Sciatic nerve (tissue), 2 donors: ENCODE data around the gene DEGS1. TPM values are rescaled to one million over a fixed set of nuclear protein-coding genes. Genes with fewer than 3 reads are reported as not detected.
"Not testable (repeated sequence)": the region's sequence is repeated elsewhere in the genome, so short reads cannot be mapped to it uniquely, and the experiment has no call there.

Experiments used
- ATAC-seq: fragments of 200-7000 bp; cut with Tn5 transposase; one replicate; pipeline ENCODE4 v1.9.1; 2020; ENCODE audit warnings: mild to moderate bottlenecking, moderate library complexity
- DNase-seq: peaks from one replicate; pipeline ENCODE4 v3.0.0-alpha.2; 2020; ENCODE audit warnings: low spot score
- intact Hi-C: fragments of 100-400 bp; cut with DNase I; formaldehyde crosslinking; loops from one replicate; pipeline ENCODE4 v1.14.2; 2022
- total RNA-seq: library from RNA; stranded (reverse); fragmentation: NEBNext Ultra II Directional; extraction: Animal tissue kit (Norgen Biotek cat#: 25700); gene quantifications from one replicate; pipeline ENCODE4 v1.2.1, GENCODE V29; 2021
- donor health status: DM: no; HTN: no; CAD: no.
- donor health status: DM: no; HTN: no; CAD: no.

DEGS1 gene
- total RNA-seq, 1 donor from 2014 or later = 46.0 TPM

DNA sequence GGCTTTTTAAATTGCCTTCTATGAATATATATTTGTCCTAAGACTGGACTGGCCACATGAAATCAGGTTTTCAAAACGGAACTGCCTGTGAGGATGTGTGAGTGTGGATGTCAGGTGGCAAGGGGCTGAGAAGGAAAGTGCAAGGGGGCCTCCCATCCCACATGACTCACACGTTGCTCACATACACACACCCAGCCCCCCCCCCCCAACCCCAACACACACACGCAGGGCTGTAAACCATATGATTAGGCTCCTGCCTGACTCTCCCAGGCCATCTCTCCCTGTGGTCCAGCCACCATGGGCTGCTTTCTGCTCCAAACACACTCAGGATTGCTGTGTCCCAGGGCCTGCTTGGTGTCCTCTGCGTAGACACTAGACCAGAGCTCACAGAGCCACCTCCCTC is 22.4 kb downstream of the DEGS1 start:
- DNase-seq = no peak
- ATAC-seq = peak; percentile 21
- intact Hi-C loops = no loop called here

GRCh38 chr1:224205931-224206538 is 23.0 kb downstream of the DEGS1 start:
- intact Hi-C loops, ATAC-seq, DNase-seq: not testable (repeated sequence)

DNA sequence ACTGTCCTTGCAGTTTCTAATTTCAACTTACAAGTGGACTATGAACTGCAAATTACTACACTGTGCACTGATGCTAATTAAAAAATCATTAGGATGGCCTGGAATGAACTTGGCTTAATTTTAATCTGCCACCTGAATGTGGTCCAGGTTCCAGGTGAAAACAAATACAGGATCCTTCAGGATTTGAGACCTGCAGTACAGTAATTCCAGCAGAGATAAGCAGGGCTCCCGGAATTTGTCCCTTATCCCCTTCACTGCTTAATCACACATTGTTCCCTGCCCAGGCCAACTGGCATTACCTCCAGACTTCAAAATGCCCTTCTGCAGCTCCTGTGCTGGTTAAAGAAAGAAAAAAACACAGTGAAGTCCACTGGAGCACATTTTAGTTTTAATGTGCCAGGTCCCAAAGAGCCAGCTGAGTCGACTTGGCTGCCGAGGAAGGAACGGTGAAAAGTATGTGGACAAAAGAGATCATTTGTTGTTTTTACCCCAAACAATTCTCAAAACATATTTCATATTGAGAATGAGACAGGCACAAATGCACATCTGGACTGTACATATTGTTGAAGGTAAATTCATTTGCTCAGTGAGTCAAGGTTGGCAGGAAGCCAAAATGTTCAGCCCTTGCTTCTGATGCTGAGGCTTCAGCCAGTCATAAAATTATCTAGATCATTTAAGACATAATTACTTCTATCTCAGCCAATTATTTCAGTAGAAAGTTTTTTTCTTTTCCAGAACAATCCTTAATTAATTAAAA is 28.3 kb downstream of the DEGS1 start:
- DNase-seq (no peak), ATAC-seq (no peak)
- intact Hi-C loops = no loop called here

- ATAC-seq (no peak), DNase-seq (no peak)
- intact Hi-C loops = no loop called here
Measured at GRCh38 chr1:224212618-224213061, 29.6 kb downstream of the DEGS1 start.

GRCh38 chr1:224213438-224214119 is 30.5 kb downstream of the DEGS1 start:
- DNase-seq (no peak), ATAC-seq (no peak)
- intact Hi-C loops = no loop called here

DNA sequence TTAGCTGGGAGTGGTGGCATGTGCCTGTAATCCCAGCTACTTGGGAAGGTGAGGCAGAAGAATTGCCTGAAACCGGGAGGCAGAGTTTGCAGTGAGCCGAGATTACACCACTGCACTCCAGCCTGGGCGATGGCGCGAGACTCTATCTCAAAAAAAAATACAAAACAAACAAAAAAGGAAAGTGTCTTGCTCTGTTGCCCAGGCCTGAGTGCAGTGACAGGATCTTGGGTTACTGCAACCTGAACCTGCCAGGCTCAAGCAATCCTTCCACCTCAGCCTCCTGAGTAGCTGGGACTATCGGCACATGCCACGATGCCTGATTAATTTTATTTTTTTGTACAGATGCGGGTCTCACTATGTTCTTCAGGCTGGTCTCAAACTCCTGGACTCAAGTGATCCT is 33.3 kb downstream of the DEGS1 start:
- DNase-seq (no peak), ATAC-seq (no peak)
- intact Hi-C loops = loop anchor here (5.0 kb wide), 1 partner anchor 89 kb away; no protein-coding TSS in a partner anchor

DNA sequence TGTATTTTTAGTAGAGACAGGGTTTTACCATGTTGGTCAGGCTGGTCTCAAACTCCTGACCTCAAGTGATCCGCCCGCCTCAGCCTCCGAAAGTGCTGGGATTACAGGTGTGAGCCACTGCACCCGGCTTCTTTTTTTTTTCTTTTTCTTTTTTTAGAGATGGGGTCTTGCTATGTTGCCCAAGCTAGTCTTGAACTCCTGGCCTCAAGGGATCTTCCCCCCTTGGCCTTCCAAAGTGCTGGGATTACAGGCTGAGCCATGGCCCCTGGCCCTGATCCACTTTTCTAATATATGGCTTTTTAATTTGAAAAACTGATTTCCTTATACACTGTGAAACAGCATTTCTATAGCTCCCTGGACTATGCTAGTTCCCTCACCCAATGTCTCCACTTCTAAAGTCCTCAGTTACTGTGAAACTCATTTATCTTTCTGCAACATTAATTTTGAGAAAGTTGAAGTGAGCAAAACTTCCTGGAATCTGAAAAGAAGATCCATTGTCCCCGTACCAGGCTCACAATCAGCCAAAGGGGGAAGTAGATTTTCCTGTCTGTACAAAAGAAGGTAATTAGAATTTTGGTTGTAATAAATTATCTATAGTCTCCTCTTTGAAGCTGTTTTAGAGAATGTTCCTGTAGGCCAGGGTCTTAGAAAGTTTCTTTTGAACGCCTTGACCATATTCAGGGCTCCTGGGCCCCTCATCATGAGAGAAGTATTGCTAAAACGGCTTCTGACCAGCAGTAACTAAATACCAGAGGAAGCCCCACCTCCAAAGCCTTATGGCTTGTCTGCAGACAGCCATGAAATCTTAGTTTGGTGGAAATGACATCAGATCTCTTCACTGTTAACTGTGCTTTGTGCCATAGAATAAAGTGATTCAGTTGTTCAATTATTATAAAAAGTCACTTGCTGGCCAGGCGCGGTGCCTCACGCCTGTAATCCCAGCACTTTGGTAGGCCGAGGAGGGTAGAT is 34.9 kb downstream of the DEGS1 start:
- intact Hi-C loops = loop anchor here (5.0 kb wide), 1 partner anchor 91 kb away; no protein-coding TSS in a partner anchor
- no peak for ATAC-seq
- DNase-seq = no peak

DNA sequence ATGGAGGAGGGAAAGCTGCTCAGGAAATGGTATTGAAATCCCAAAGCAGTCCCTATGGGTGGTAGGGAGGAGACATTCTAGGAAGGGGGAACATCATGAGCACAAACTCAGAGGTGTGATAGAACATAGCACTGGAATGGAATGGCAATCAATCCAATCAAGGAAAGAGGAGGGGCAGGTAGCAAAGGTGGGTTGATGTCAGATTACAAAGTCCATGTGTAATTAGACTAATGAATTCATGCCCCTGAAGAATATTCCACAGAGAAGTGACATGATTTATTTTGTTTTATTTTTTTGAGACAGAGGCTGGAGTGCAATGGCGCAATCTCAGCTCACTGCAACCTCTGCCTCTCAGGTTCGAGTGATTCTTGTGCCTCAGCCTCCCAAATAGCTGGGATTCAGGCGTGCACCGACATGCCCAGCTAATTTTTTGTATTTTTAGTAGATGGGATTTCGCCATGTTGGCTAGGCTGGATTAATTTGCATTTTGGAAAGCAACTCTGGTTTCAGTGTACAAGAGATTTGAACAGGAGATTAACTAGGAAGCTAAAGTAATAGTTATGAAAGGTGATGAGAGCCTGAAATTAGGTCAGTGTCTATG is 36.1 kb downstream of the DEGS1 start:
- ATAC-seq (no peak), DNase-seq (no peak)
- intact Hi-C loops = loop anchor here (5.0 kb wide), 1 partner anchor 92 kb away; no protein-coding TSS in a partner anchor

DNA sequence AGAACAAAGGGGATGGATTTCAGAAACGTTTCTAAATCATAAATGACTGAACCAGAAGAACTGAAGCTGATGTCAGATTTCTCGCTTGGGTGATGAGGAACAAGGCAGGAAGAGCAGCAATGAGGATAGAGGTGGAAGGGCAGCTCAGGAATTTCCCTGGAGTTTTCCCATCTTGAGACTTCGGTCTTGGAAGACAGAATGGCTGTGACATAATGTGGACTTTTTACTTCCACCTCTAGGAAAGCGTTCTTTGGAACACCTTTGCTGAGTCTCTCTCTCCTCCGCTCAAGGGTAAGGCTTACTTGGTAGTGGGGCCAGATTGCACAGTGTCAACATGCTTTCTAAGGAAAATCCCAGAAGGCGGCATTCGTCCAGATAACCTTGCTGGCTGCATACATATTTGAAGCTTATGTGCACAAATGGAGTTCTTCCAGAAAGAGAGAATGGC is 36.6 kb downstream of the DEGS1 start:
- intact Hi-C loops = loop anchor here (5.0 kb wide), 1 partner anchor 92 kb away; no protein-coding TSS in a partner anchor
- ATAC-seq (no peak), DNase-seq (no peak)

GRCh38 chr1:224223819-224224714 is 41.0 kb downstream of the DEGS1 start:
- ATAC-seq (no peak), DNase-seq (no peak)
- intact Hi-C loops = no loop called here

- intact Hi-C loops = no loop called here
- ATAC-seq (no peak), DNase-seq (no peak)
Measured at GRCh38 chr1:224226849-224227502, 43.9 kb downstream of the DEGS1 start.

GRCh38 chr1:224234017-224234416 is 51.0 kb downstream of the DEGS1 start:
- no peak for DNase-seq

GRCh38 chr1:224235813-224236493 is 52.9 kb downstream of the DEGS1 start:
- DNase-seq = no peak
- intact Hi-C loops = no loop called here
- no peak for ATAC-seq

More at GRCh38 chr1:224234017-224234416, 51.0 kb downstream of the DEGS1 start:
- intact Hi-C loops = loop anchor here (5.0 kb wide), 1 partner anchor 373 kb away; no protein-coding TSS in a partner anchor
- no peak for ATAC-seq

- intact Hi-C loops = no loop called here
- ATAC-seq (no peak), DNase-seq (no peak)
Measured at GRCh38 chr1:224237119-224237881, 54.3 kb downstream of the DEGS1 start.

DNA sequence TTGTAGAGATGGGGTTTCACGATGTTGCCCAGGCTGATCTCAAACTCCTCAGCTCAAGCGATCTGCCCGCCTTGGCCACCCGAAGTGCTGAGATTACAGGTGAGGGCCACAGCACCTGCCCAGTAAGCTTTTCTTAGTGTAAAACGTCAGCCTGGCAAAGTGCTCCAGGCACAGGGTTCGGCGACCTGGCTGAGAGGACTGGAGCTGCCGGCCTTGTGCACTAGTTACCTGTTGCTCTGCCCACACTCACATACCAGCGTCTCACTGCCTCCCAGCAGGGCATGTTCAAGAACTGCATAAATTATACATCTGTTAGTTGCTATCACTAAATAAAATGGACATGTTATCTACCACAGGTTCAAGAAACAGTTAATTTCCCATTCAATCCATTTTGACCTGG is 55.2 kb downstream of the DEGS1 start:
- DNase-seq (no peak), ATAC-seq (no peak)
- intact Hi-C loops = no loop called here
